ENCODE results near the gene GRB10. TPM values are rescaled to one million over a fixed set of nuclear protein-coding genes. Genes with fewer than 3 reads are reported as not detected.

GRB10 gene
- total RNA-seq, 4 donors from 2014 or later, result 54.0 to 69.1 (median 61.6) TPM

- Histone ChIP-seq H3K4me3 (no peak overlapping the region), H3K27ac (replicated peaks in 1 of 4) (no peak overlapping the region), H3K9me3 (no peaks in the 10 kb centered on the region), H3K4me1 (peaks cover 8 to 41% (median 33%) of the 10 kb centered on the region in 4 donors), H3K27me3 (no peaks in the 10 kb centered on the region), H3K36me3 (peaks cover 0 to 27% (median 11%) of the 10 kb centered on the region in 4 donors)
- TF ChIP-seq POLR2A (IDR thresholded peaks at IDR 0.05; ENCODE audit: low read depth) (no peak), EP300 (IDR thresholded peaks at IDR 0.05) (no peak), CTCF (IDR thresholded peaks at IDR 0.05) (no peak), POLR2AphosphoS5 (IDR thresholded peaks at IDR 0.05) (no peak)
- no peak for DNase-seq (ENCODE audit: extremely low spot score)
- WGBS, result 95% methylated on average over 6 of the region's 9 CpGs
- intact Hi-C loops (cut with DNase I), result no loop called here
Observed at GRCh38 chr7:50756180-50756579, 26.5 kb downstream of the GRB10 start.

- H3K4me1 ChIP-seq, result peaks cover 8 to 37% (median 31%) of the 10 kb centered on the region in 4 donors
- TF ChIP-seq CTCF (IDR thresholded peaks at IDR 0.05), result no peak
- TF ChIP-seq EP300 (IDR thresholded peaks at IDR 0.05), result no peak
- no peak for TF ChIP-seq POLR2A (IDR thresholded peaks at IDR 0.05; ENCODE audit: low read depth)
- TF ChIP-seq POLR2AphosphoS5 (IDR thresholded peaks at IDR 0.05), result no peak
- intact Hi-C loops (cut with DNase I), result no loop called here
- no peak overlapping the region for H3K27ac ChIP-seq (replicated peaks in 1 of 4)
- H3K4me3 ChIP-seq, result no peak overlapping the region
- H3K9me3 ChIP-seq, result no peaks in the 10 kb centered on the region
- no peaks in the 10 kb centered on the region for H3K27me3 ChIP-seq
- H3K36me3 ChIP-seq, result peaks cover 0 to 29% (median 14%) of the 10 kb centered on the region in 4 donors
- no peak for DNase-seq (ENCODE audit: extremely low spot score)
- 92% methylated on average over 6 of the region's 6 CpGs for WGBS
Observed at GRCh38 chr7:50754684-50755083, 28.0 kb downstream of the GRB10 start.

GRCh38 chr7:50754241-50754640 lies 28.5 kb downstream of the GRB10 start:
- 90% methylated on average over 6 of the region's 6 CpGs for WGBS
- H3K4me1 ChIP-seq, result peaks cover 8 to 37% (median 31%) of the 10 kb centered on the region in 4 donors
- no peak overlapping the region for H3K4me3 ChIP-seq

GRCh38 chr7:50752422-50752821 lies 30.3 kb downstream of the GRB10 start:
- H3K27ac ChIP-seq (replicated peaks in 1 of 4), result no peak overlapping the region
- peaks cover 8 to 26% (median 19%) of the 10 kb centered on the region in 4 donors for H3K4me1 ChIP-seq
- H3K27me3 ChIP-seq, result no peaks in the 10 kb centered on the region
- TF ChIP-seq CTCF (IDR thresholded peaks at IDR 0.05), result no peak
- TF ChIP-seq POLR2AphosphoS5 (IDR thresholded peaks at IDR 0.05), result no peak
- TF ChIP-seq EP300 (IDR thresholded peaks at IDR 0.05), result no peak
- TF ChIP-seq POLR2A (IDR thresholded peaks at IDR 0.05; ENCODE audit: low read depth), result no peak
- WGBS, result 100% methylated on average over 3 of the region's 4 CpGs
- no peak overlapping the region for H3K4me3 ChIP-seq
- H3K36me3 ChIP-seq, result peaks cover 0 to 39% (median 17%) of the 10 kb centered on the region in 4 donors
- DNase-seq (ENCODE audit: extremely low spot score), result no peak
- H3K9me3 ChIP-seq, result no peaks in the 10 kb centered on the region
- intact Hi-C loops (cut with DNase I), result no loop called here

More at GRCh38 chr7:50754241-50754640, 28.5 kb downstream of the GRB10 start:
- Histone ChIP-seq H3K9me3 (no peaks in the 10 kb centered on the region), H3K27ac (replicated peaks in 1 of 4) (no peak overlapping the region), H3K27me3 (no peaks in the 10 kb centered on the region), H3K36me3 (peaks cover 0 to 27% (median 13%) of the 10 kb centered on the region in 4 donors)
- TF ChIP-seq CTCF (IDR thresholded peaks at IDR 0.05), result no peak
- no peak for TF ChIP-seq EP300 (IDR thresholded peaks at IDR 0.05)
- TF ChIP-seq POLR2A (IDR thresholded peaks at IDR 0.05; ENCODE audit: low read depth), result no peak
- no peak for TF ChIP-seq POLR2AphosphoS5 (IDR thresholded peaks at IDR 0.05)
- intact Hi-C loops (cut with DNase I), result no loop called here
- no peak for DNase-seq (ENCODE audit: extremely low spot score)

- peaks cover 0 to 44% (median 25%) of the 10 kb centered on the region in 4 donors for H3K36me3 ChIP-seq
- H3K4me1 ChIP-seq, result peaks cover 12 to 20% (median 15%) of the 10 kb centered on the region in 4 donors
- H3K27me3 ChIP-seq, result no peaks in the 10 kb centered on the region
- intact Hi-C loops (cut with DNase I), result no loop called here
- no peak for DNase-seq (ENCODE audit: extremely low spot score)
- no peak overlapping the region for H3K4me3 ChIP-seq
- 86% methylated on average over 1 of the region's 1 CpG for WGBS
- no peak overlapping the region for H3K27ac ChIP-seq (replicated peaks in 1 of 4)
- TF ChIP-seq EP300 (IDR thresholded peaks at IDR 0.05) (no peak), CTCF (IDR thresholded peaks at IDR 0.05) (no peak), POLR2AphosphoS5 (IDR thresholded peaks at IDR 0.05) (no peak), POLR2A (IDR thresholded peaks at IDR 0.05; ENCODE audit: low read depth) (no peak)
- H3K9me3 ChIP-seq, result no peaks in the 10 kb centered on the region
Observed at GRCh38 chr7:50751146-50751545, 31.6 kb downstream of the GRB10 start.
